MM.1S (cell line): Measurements from ENCODE around the gene SLC29A1.
A peak's percentile ranks its signal among the peaks of the same experiment; 100 is the strongest.

Source experiments
- DNase-seq: peaks from one replicate; pipeline ENCODE4 v3.0.0-alpha.2; 2015
- H2AFZ ChIP-seq: fragments of 300-600 bp; sonication (generic); 2 replicates; pipeline ENCODE4 v1.6.0; 2016; ENCODE audit warnings: antibody characterized with exemption, low read length
- H3F3A ChIP-seq: fragments of 300-600 bp; sonication (generic); 2 replicates; pipeline ENCODE4 v1.6.1; 2016; ENCODE audit warnings: mild to moderate bottlenecking, antibody characterized with exemption, low read length, moderate library complexity, mixed read lengths; ENCODE audit not compliant: insufficient read depth
- H3K27ac ChIP-seq: fragments of 300-600 bp; sonication (generic); 2 replicates; pipeline ENCODE4 v1.5.1; 2016; ENCODE audit warnings: mild to moderate bottlenecking, low read length
- H3K27me3 ChIP-seq: fragments of 300-600 bp; sonication (generic); replicated peaks from 2 replicates; pipeline ENCODE4 v1.6.0; 2016; ENCODE audit warnings: low read length; ENCODE audit not compliant: insufficient read depth
- H3K36me3 ChIP-seq: fragments of 300-600 bp; sonication (generic); replicated peaks from 2 replicates; pipeline ENCODE4 v1.6.1; 2016; ENCODE audit warnings: mild to moderate bottlenecking, low read length, mixed read lengths; ENCODE audit not compliant: insufficient read depth
- H3K4me1 ChIP-seq: fragments of 300-600 bp; sonication (generic); 2 replicates; pipeline ENCODE4 v1.6.1; 2016; ENCODE audit warnings: low read length, mixed read lengths
- H3K4me2 ChIP-seq: fragments of 300-600 bp; sonication (generic); 2 replicates; pipeline ENCODE4 v1.6.0; 2016; ENCODE audit warnings: low read depth, low read length
- H3K4me3 ChIP-seq: fragments of 300-600 bp; sonication (generic); 2 replicates; pipeline ENCODE4 v1.5.1; 2016; ENCODE audit warnings: low read length, mixed read lengths
- H3K79me2 ChIP-seq: fragments of 300-600 bp; sonication (generic); 2 replicates; pipeline ENCODE4 v1.6.1; 2016; ENCODE audit warnings: mixed run types, low read length, mixed read lengths
- H3K9ac ChIP-seq: fragments of 300-600 bp; sonication (generic); 2 replicates; pipeline ENCODE4 v1.6.1; 2016; ENCODE audit warnings: low read length, mixed read lengths
- H3K9me2 ChIP-seq: fragments of 300-600 bp; sonication (generic); replicated peaks from 2 replicates; pipeline ENCODE4 v1.6.1; 2016; ENCODE audit warnings: mild to moderate bottlenecking, low read length, mixed read lengths; ENCODE audit not compliant: insufficient read depth
- H3K9me3 ChIP-seq: fragments of 300-600 bp; sonication (generic); replicated peaks from 2 replicates; pipeline ENCODE4 v1.6.1; 2016; ENCODE audit warnings: mild to moderate bottlenecking, low read length, mixed read lengths; ENCODE audit not compliant: insufficient read depth
- H4K20me1 ChIP-seq: fragments of 300-600 bp; sonication (generic); 2 replicates; pipeline ENCODE4 v1.6.1; 2016; ENCODE audit warnings: mild to moderate bottlenecking, low read length, moderate library complexity, mixed read lengths; ENCODE audit not compliant: insufficient read depth
- CTCF ChIP-seq: fragments of 300-600 bp; sonication (generic); IDR thresholded peaks from 2 replicates; pipeline ENCODE4 v1.5.1; 2016; ENCODE audit warnings: antibody characterized with exemption, low read length, mixed read lengths
- EZH2 ChIP-seq: fragments of 300-600 bp; sonication (generic); optimal IDR thresholded peaks from 2 replicates; pipeline ENCODE3; 2017; ENCODE audit warnings: low read depth, mild to moderate bottlenecking, antibody characterized with exemption, low read length, mixed read lengths
- EZH2phosphoT487 ChIP-seq: fragments of 300-600 bp; sonication (generic); IDR thresholded peaks from 2 replicates; pipeline ENCODE4 v1.6.1; 2018; ENCODE audit warnings: antibody characterized with exemption, low read length

Gene SLC29A1

GRCh38 chr6:44222486-44223318 lies 693 bp upstream of the SLC29A1 start:
- H3K9me3 ChIP-seq = no peaks in the 10 kb centered on the region
- peak; percentile 14 for DNase-seq
- TF ChIP-seq EZH2phosphoT487 (no peak), CTCF (no peak; the same call in 1 of the 2 replicates), EZH2 (no peak)
- peak overlapping the region; percentile 78 for H3K4me2 ChIP-seq
- H3K27me3 ChIP-seq = no peaks in the 10 kb centered on the region
- no peaks in the 10 kb centered on the region for H3K36me3 ChIP-seq
- peak overlapping the region; percentile 15; the same call in 1 of the 2 replicates for H3K9ac ChIP-seq
- H3K27ac ChIP-seq = no peak overlapping the region
- peak overlapping the region; percentile 80 for H3K4me3 ChIP-seq
- peaks cover 45% of the 10 kb centered on the region for H3K79me2 ChIP-seq
- H4K20me1 ChIP-seq = no peaks in the 10 kb centered on the region
- peak overlapping the region; percentile 52 for H2AFZ ChIP-seq
- H3K4me1 ChIP-seq = peaks cover 34% of the 10 kb centered on the region
- peaks cover 28% of the 10 kb centered on the region for H3F3A ChIP-seq
- H3K9me2 ChIP-seq = no peaks in the 10 kb centered on the region

GRCh38 chr6:44224029-44224964 lies 902 bp downstream of the SLC29A1 start:
- Histone ChIP-seq H3K4me1 (peaks cover 25% of the 10 kb centered on the region), H4K20me1 (no peaks in the 10 kb centered on the region), H3K36me3 (no peaks in the 10 kb centered on the region), H3K9me2 (no peaks in the 10 kb centered on the region), H3K9ac (peak overlapping the region; percentile 75), H3K27me3 (no peaks in the 10 kb centered on the region), H3K4me3 (peak overlapping the region; percentile 80), H3K79me2 (peaks cover 50% of the 10 kb centered on the region), H3K4me2 (peak overlapping the region; percentile 94), H2AFZ (peak overlapping the region; percentile 58; the same call in 1 of the 2 replicates), H3K27ac (peak overlapping the region; percentile 63; the same call in 1 of the 2 replicates), H3K9me3 (no peaks in the 10 kb centered on the region), H3F3A (peaks cover 21% of the 10 kb centered on the region)
- peak; percentile 9 for TF ChIP-seq CTCF
- no peak for TF ChIP-seq EZH2phosphoT487
- TF ChIP-seq EZH2 = no peak
- peak; percentile 39 for DNase-seq

- Histone ChIP-seq H3K27ac (no peak overlapping the region), H3K9me3 (no peaks in the 10 kb centered on the region), H3K9ac (peak overlapping the region; percentile 75; the same call in 1 of the 2 replicates), H3K9me2 (no peaks in the 10 kb centered on the region), H3K79me2 (peaks cover 50% of the 10 kb centered on the region), H3K4me2 (peak overlapping the region; percentile 94; the same call in 1 of the 2 replicates), H4K20me1 (no peaks in the 10 kb centered on the region), H3K36me3 (no peaks in the 10 kb centered on the region), H3F3A (peaks cover 17% of the 10 kb centered on the region), H3K27me3 (no peaks in the 10 kb centered on the region), H2AFZ (no peak overlapping the region), H3K4me3 (peak overlapping the region; percentile 80; the same call in 1 of the 2 replicates), H3K4me1 (peaks cover 24% of the 10 kb centered on the region)
- TF ChIP-seq EZH2 (no peak), EZH2phosphoT487 (no peak)
- no peak for DNase-seq
Measured at GRCh38 chr6:44224965-44225305, 1.5 kb downstream of the SLC29A1 start.
